Ectodermal cell (in vitro differentiated cells): ENCODE results near the gene CEP19.
A peak's percentile ranks its signal among the peaks of the same experiment; 100 is the strongest.

Source experiments
- H3K27ac ChIP-seq: 2 replicates; pipeline ENCODE4 v1.7.0; 2013; ENCODE audit warnings: mild to moderate bottlenecking, low read depth, low read length; ENCODE audit not compliant: insufficient read depth, poor library complexity, severe bottlenecking
- H3K27me3 ChIP-seq: 2 replicates; pipeline ENCODE4 v1.7.0; 2013; ENCODE audit warnings: mild to moderate bottlenecking, low read length; ENCODE audit not compliant: insufficient read depth, control insufficient read depth, poor library complexity, severe bottlenecking
- H3K36me3 ChIP-seq: one replicate; pipeline ENCODE4 v1.7.0; 2013; ENCODE audit warnings: low read length; ENCODE audit not compliant: control insufficient read depth, insufficient read depth
- H3K4me1 ChIP-seq: one replicate; pipeline ENCODE4 v1.7.0; 2013; ENCODE audit warnings: low read length; ENCODE audit not compliant: control insufficient read depth, insufficient read depth
- H3K4me3 ChIP-seq: 2 replicates; pipeline ENCODE4 v1.7.0; 2013; ENCODE audit warnings: low read depth, low read length, control low read depth; ENCODE audit not compliant: insufficient read depth
- H3K9me3 ChIP-seq: 2 replicates; pipeline ENCODE4 v1.7.0; 2013; ENCODE audit warnings: mild to moderate bottlenecking, low read length, moderate library complexity; ENCODE audit not compliant: control insufficient read depth
- WGBS, 2 experiments: methylation state at CpG; one replicate each; pipeline ENCODE4 v1.1.7; 2013; ENCODE audit warnings: missing lambda C conversion rate in 2 of 2; 5-methylcytosine and 5-hydroxymethylcytosine counted together

The CEP19 gene

DNA sequence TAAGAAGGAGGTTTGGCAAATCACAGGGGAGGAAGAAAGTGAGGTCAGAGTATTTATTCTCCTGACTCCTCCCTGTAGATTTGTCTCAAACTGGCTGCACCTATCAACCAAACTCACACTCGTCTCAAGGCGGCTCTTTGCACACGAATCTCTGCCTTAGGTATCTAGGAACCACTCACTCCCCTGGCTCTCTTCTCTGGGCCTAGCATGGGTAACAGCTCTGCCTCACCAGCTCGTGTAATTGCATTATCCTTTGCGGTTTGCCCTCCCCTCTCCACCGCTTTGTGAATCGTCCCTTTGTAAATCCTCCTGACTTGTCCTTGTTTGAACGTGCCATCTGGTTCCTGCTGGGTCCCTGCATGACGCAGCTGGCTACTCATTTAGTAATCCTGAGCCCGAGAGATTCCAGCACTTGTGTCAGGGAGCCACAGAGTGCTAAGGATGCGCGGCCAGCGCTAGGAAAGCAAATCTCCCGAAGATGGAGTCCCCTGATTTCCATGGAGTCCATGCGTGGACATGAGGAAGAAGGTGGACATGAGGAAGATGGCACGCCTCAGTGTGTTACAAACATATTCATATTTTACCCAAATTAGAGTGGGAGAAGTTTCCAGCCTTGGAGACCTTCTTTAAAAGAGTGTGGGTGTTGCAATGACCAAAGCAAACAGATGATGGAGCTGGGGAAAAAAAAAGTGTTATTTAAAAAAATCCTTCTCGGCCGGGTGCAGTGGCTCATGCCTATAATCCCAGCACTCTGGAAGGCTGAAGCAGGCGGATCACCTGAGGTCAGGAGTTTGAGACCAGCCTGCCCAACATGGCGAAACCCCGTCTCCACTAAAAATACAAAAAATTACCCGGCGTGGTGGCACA lies 45.8 kb downstream of the CEP19 start:
- H3K27me3 ChIP-seq = no peaks in the 10 kb centered on the region
- H3K4me3 ChIP-seq = no peak overlapping the region
- H3K4me1 ChIP-seq = peaks cover 8% of the 10 kb centered on the region
- 24% methylated on average over 22 to 23 of the region's 23 CpGs for WGBS, 2 experiments
- H3K9me3 ChIP-seq = no peaks in the 10 kb centered on the region
- H3K27ac ChIP-seq = peak overlapping the region; percentile 98
- no peaks in the 10 kb centered on the region for H3K36me3 ChIP-seq

- no peak overlapping the region for H3K27ac ChIP-seq
- no peaks in the 10 kb centered on the region for H3K9me3 ChIP-seq
- H3K27me3 ChIP-seq = no peaks in the 10 kb centered on the region
- H3K4me1 ChIP-seq = peaks cover 8% of the 10 kb centered on the region
- H3K4me3 ChIP-seq = no peak overlapping the region
- H3K36me3 ChIP-seq = no peaks in the 10 kb centered on the region
- WGBS, 2 experiments = 78 to 82% methylated on average over 13 to 15 of the region's 15 CpGs
Measured at GRCh38 chr3:196662711-196663571, 49.1 kb downstream of the CEP19 start.

GRCh38 chr3:196662033-196662432 lies 50.0 kb downstream of the CEP19 start:
- no peaks in the 10 kb centered on the region for H3K27me3 ChIP-seq
- no peak overlapping the region for H3K27ac ChIP-seq
- no peaks in the 10 kb centered on the region for H3K36me3 ChIP-seq
- H3K4me3 ChIP-seq = no peak overlapping the region
- no peaks in the 10 kb centered on the region for H3K9me3 ChIP-seq
- peaks cover 8% of the 10 kb centered on the region for H3K4me1 ChIP-seq
- 90% methylated on average over 13 of the region's 13 CpGs for WGBS, 2 experiments

DNA sequence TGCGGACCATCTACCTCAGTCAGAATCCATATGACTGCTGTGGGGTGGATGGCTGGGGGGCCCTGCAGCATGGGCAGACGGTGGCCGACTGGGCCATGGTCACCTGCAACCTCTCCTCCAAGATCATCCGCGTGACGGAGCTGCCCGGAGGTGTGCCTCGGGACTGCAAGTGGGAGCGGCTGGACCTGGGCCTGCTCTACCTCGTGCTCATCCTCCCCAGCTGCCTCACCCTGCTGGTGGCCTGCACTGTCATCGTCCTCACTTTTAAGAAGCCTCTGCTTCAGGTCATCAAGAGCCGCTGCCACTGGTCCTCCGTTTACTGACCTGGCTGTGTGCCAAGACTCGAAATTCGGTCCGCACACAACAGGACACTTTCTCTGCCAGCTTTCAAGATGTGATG lies 50.6 kb downstream of the CEP19 start:
- Histone ChIP-seq H3K4me1 (peaks cover 8% of the 10 kb centered on the region), H3K27ac (no peak overlapping the region), H3K27me3 (no peaks in the 10 kb centered on the region), H3K9me3 (no peaks in the 10 kb centered on the region), H3K4me3 (no peak overlapping the region), H3K36me3 (no peaks in the 10 kb centered on the region)
- whole genome bisulfite sequencing, 2 experiments = 91 to 92% methylated on average over 16 of the region's 16 CpGs

DNA sequence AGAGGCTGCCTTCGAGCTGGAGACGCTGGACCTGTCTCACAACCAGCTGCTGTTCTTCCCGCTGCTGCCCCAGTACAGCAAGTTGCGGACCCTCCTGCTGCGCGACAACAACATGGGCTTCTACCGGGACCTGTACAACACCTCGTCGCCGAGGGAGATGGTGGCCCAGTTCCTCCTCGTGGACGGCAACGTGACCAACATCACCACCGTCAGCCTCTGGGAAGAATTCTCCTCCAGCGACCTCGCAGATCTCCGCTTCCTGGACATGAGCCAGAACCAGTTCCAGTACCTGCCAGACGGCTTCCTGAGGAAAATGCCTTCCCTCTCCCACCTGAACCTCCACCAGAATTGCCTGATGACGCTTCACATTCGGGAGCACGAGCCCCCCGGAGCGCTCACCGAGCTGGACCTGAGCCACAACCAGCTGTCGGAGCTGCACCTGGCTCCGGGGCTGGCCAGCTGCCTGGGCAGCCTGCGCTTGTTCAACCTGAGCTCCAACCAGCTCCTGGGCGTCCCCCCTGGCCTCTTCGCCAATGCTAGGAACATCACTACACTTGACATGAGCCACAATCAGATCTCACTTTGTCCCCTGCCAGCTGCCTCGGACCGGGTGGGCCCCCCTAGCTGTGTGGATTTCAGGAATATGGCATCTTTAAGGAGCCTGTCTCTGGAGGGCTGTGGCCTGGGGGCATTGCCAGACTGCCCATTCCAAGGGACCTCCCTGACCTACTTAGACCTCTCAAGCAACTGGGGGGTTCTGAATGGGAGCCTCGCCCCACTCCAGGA lies 51.5 kb downstream of the CEP19 start:
- H3K9me3 ChIP-seq = no peaks in the 10 kb centered on the region
- no peaks in the 10 kb centered on the region for H3K27me3 ChIP-seq
- H3K27ac ChIP-seq = no peak overlapping the region
- no peaks in the 10 kb centered on the region for H3K36me3 ChIP-seq
- H3K4me1 ChIP-seq = peaks cover 7% of the 10 kb centered on the region
- H3K4me3 ChIP-seq = no peak overlapping the region
- 94 to 95% methylated on average over 32 of the region's 32 CpGs for WGBS, 2 experiments

DNA sequence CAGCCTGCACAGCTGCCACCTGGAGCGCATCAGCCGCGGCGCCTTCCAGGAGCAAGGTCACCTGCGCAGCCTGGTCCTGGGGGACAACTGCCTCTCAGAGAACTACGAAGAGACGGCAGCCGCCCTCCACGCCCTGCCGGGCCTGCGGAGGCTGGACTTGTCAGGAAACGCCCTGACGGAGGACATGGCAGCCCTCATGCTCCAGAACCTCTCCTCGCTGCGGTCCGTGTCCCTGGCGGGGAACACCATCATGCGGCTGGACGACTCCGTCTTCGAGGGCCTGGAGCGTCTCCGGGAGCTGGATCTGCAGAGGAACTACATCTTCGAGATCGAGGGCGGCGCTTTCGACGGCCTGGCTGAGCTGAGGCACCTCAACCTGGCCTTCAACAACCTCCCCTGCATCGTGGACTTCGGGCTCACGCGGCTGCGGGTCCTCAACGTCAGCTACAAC lies 52.1 kb downstream of the CEP19 start:
- 95 to 97% methylated on average over 35 of the region's 35 CpGs for WGBS, 2 experiments
- H3K36me3 ChIP-seq = no peaks in the 10 kb centered on the region
- no peaks in the 10 kb centered on the region for H3K9me3 ChIP-seq
- H3K27ac ChIP-seq = no peak overlapping the region
- H3K4me3 ChIP-seq = no peak overlapping the region
- H3K27me3 ChIP-seq = no peaks in the 10 kb centered on the region
- peaks cover under 1% of the 10 kb centered on the region for H3K4me1 ChIP-seq
